GM12891 (cell line): ENCODE data around the gene MYL3.

Experiments used
- PAX5 ChIP-seq: IDR thresholded peaks from 2 replicates; pipeline ENCODE4 v1.6.1; 2011; ENCODE audit warnings: low read length, moderate library complexity, mild to moderate bottlenecking; ENCODE audit not compliant: insufficient read depth, severe bottlenecking
- POLR2A ChIP-seq: IDR thresholded peaks from 2 replicates; pipeline ENCODE4 v1.6.1; 2011; ENCODE audit warnings: low read depth, low read length, control low read depth
- POLR2AphosphoS5 ChIP-seq: IDR thresholded peaks from 2 replicates; pipeline ENCODE4 v1.6.1; 2011; ENCODE audit warnings: low read depth, low read length, control low read depth
- POU2F2 ChIP-seq: IDR thresholded peaks from 2 replicates; pipeline ENCODE4 v1.6.1; 2011; ENCODE audit warnings: low read depth, mild to moderate bottlenecking, control low read depth, low read length, moderate library complexity
- SPI1 ChIP-seq: IDR thresholded peaks from 2 replicates; pipeline ENCODE4 v1.6.1; 2011; ENCODE audit warnings: low read depth, low read length, control low read depth
- TAF1 ChIP-seq: IDR thresholded peaks from 2 replicates; pipeline ENCODE4 v1.6.1; 2011; ENCODE audit warnings: low read depth, low read length, control low read depth

DNA sequence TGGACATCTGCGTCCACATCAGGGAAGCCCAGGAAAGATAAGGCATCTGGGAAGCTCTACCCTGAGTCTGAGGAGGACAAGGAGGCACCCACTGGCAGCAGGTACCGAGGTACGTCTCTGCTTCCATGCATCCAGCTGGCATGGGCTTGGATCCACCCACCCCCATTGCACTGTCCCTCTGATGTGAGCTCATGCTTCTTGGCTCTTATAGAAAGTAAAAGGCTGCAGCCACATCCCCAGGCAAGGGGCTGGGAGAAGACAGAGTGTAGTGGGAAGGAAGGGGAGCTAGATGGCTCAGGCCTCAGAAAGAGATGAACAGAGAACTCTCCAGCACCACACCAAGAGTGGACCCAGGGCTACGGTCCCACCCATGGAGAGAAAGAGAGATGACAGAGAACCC lies 32.5 kb upstream of the MYL3 start:
- TF ChIP-seq POLR2A (no peak), POLR2AphosphoS5 (no peak), TAF1 (no peak), SPI1 (no peak), POU2F2 (no peak), PAX5 (no peak)
